ENCODE results near the gene ZMIZ1. TPM values are rescaled to one million over a fixed set of nuclear protein-coding genes. Genes with fewer than 3 reads are reported as not detected.

Gene ZMIZ1
- total RNA-seq, 1 donor from 2014 or later: 107 TPM

DNA sequence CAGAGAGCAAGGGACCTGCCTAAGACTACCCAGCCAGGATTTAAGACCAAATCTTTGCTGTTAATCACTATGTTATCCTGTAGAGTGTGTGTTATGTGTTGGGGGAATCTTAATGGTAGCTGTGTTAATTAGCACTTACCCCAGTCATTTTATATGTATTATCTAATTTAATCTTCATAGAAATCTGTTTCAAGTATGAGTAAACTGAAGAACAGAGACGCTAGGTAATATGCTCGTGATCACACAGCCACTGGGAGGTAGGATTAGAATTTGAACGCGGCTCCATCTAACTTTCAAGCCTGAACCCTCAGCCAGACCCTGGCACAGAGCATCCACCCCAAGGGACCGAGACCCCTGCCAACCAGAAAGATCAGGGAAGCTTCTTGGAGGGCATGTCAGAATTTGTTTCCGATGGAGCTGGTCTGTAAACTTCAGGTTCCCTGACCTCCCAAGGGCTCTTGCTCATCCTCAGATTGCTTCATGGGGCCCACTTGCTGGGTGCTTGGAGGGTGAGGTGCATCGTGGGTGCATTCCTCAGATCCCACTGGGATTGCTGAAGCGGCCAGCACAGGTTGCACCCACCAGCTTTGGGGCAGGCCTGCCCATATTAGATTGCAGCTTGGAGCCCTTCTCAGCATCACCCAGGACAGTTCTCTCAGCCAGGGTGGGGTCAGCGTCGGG is 105.0 kb downstream of the ZMIZ1 start:
- no peak for DNase-seq (ENCODE audit: low spot score)

GRCh38 chr10:79176052-79176501 is 107.3 kb downstream of the ZMIZ1 start:
- DNase-seq (ENCODE audit: low spot score): no peak

- peak; percentile 45 for DNase-seq (ENCODE audit: low spot score)
These were observed 108.3 kb downstream of the ZMIZ1 start for GRCh38 chr10:79176949-79177602.

DNA sequence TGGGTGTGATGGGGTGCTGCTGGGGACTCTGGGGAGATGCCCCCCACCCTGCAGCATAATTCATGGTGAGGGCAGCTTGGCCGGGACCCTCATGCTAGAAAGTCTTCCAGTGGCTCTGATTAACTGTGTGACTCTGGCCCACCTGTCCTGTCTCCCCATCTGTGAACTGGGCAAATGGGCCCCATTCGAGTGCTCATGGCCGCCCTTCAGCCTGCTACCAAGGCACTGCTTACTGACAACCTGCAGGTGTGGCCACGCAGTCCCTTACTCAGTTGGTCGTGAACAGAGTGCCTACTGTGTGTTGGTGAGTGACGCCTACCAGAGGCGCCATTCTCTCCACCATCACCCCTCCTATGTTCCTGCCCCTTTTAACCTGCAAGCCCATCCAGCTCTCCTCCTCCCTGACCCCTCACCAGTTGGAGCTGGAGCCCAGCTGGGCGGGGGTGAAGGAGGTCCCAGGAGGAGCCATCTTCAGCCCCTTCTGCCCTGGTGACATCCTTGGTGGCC is 109.4 kb downstream of the ZMIZ1 start:
- no peak for DNase-seq (ENCODE audit: low spot score)

- DNase-seq (ENCODE audit: low spot score): no peak
These were observed 109.9 kb downstream of the ZMIZ1 start for GRCh38 chr10:79178614-79179163.

GRCh38 chr10:79179164-79179956 is 110.6 kb downstream of the ZMIZ1 start:
- no peak for DNase-seq (ENCODE audit: low spot score)

DNA sequence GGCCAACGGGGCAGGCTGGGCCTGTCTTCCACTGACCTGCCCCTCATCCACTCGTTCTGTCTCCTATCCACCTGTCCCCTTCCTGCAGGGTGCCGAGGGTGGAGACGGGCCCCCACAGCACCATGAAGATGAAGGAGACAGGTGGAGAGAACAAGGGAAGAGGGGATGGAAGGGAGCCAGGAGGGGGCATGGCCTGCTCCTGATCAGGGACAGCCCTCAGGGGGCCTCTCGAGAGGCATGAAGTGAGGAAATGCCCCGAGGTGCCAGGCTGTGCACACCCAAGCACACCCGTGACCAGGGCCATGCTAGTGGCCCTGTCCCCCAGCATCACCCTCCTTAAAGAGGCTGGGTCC is 111.2 kb downstream of the ZMIZ1 start:
- DNase-seq (ENCODE audit: low spot score): no peak

GRCh38 chr10:79180414-79181221 is 111.9 kb downstream of the ZMIZ1 start:
- no peak for DNase-seq (ENCODE audit: low spot score)

DNA sequence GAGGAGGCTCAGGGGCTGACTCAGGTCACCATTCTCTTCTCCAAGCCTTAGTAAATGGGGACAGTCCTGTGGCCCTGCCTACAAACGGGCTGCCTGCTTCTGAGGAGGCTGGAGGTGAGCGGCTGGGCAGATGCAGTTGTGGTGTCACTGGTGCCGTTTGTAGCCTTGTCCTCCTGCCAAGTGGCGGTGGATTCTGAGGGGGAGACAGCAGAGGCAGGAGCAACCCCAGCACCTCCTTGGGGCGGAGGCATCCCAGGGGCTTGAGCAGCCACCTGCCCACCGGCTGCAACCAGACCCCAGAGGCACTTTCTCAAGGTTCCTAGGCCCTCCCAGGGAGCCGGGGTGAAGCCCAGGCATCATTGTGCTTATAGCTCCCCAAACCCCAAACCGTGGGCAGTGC is 112.5 kb downstream of the ZMIZ1 start:
- no peak for DNase-seq (ENCODE audit: low spot score)

- no peak for DNase-seq (ENCODE audit: low spot score)
These were observed 113.1 kb downstream of the ZMIZ1 start for GRCh38 chr10:79181698-79182521.

DNA sequence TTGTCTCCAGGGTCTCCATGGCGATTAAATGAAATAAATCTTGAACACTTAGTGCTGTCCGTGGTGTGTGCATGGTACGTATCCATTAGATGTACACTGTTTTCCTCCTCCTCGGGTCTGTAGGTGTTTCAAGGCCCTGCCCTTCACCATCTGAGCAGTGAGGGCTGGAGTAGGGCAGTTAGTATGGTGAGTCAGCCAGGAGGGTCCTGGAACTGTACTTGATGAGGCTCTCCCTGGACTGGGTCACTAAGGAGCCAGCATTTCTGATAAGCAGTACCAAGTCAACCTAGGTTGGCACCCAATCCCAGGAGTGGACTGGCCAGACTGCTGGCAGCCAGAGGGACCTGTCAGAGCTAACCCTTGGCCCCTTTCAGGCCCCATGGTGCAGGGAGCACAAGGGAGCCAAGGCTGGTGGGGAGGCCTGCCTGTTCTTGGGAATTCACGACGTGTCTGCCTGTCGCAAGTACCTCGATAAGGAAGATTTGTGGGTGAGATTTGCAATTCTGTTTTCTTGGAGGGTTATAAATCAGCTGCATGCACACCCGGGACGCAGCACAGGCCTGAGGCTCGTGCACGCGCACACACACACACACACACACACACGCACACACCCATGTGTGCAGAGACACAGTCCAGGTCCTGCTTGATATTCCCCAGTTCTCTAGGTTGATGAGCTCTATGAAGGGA is 114.2 kb downstream of the ZMIZ1 start:
- no peak for DNase-seq (ENCODE audit: low spot score)

GRCh38 chr10:79183468-79183865 is 114.7 kb downstream of the ZMIZ1 start:
- no peak for DNase-seq (ENCODE audit: low spot score)

DNA sequence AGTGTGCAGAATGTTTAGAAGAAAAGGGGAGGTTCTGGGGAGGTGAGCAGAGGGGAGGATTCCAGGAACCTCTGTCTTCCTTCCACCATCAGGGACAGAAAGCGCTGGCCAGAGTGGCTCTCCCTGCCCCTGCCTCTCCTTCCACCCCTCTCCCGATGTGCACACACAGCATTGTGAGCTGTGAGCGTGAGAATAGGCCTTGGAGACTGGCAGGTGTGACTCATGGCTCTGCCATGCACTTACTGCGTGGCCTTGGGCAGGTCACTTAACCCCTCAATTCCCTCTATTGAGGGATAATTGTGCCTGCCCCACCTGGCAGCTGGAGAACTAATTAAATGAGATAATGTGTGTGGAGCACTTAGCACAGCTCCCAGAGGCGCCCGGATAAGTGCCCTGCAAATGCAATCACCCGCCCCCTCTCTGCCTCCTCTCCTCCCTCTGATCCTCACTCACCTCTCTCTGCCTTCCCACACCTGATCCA is 115.4 kb downstream of the ZMIZ1 start:
- DNase-seq (ENCODE audit: low spot score): peak; percentile 69

DNA sequence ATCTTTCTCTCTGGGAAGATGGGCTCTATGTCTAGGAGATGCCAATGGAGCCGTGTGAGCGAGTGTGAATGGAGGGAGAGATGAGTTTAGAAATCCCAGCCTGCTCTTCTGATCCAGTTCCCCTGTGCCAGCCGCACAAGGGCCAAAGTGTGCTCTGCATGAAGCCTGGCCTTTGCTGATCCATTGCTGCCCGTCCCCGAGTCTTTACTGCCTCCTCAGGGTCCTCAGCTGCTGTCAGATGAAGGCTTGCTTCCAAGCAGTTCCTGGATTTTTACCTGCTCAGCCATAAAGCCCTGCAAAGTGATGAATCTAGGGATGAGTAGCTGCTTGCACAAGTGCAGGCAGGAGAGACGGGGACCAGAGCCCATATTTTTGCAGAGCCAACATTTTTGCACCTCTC is 115.9 kb downstream of the ZMIZ1 start:
- no peak for DNase-seq (ENCODE audit: low spot score)

- DNase-seq (ENCODE audit: low spot score): no peak
These were observed 116.5 kb downstream of the ZMIZ1 start for GRCh38 chr10:79185067-79185774.

GRCh38 chr10:79185796-79186374 is 117.1 kb downstream of the ZMIZ1 start:
- no peak for DNase-seq (ENCODE audit: low spot score)

DNA sequence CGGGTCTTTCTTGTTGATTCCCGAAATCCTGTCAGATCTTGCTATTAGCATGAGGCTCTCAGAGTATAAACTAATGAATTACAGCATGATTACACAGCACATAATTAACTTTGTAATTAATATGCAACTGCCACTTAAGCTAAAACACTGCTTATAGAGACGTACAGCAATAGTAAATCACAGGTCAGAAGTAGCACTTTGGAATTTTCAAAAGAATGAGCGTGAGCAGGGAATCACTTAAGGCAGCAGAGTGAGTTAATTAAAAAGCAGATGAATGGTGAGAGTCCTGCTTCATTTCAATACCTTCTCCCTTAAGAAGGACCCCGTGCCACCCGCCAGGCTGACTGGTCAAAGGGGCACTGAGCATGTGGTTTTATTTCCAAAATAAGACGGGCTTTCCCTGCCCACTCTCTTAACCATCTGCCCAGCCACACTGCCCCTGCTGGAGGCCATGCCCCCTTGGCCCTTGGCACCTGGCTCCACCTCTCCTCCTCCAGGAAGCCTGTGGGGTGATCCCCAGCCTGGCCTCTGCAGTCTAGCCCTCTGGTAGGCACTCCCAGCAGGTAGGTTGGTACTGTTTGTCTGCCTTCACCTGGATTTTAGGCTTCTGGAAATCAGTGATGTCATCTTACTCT is 117.8 kb downstream of the ZMIZ1 start:
- DNase-seq (ENCODE audit: low spot score): no peak

All from mucosa of gallbladder (tissue), 1 donor.